HG03108 (cell line): Measurements from ENCODE around the gene C3orf22.

Source experiments
- ATAC-seq: cut with Tn5 transposase; IDR thresholded peaks from one replicate; pipeline ENCODE4 v1.9.1; 2021; ENCODE audit warnings: moderate library complexity; ENCODE audit not compliant: unreplicated experiment

The C3orf22 gene

DNA sequence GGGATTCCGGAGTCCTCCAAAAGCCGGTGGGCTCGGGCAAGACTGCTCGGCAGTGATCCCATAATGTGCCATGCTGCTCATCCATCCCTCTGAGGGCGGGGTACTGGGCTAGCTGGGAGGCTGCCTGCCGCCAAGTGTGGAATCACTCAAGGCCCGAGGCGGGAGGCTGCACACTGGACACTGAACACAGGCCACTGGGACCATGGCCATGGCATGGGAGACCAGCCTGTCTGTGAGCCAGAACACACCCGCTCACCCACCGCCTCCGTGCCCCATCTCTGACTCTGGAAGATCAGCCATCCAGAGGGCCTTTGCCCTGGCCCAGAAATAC, 1.4 kb downstream of the C3orf22 start:
- ATAC-seq: no peak

DNA sequence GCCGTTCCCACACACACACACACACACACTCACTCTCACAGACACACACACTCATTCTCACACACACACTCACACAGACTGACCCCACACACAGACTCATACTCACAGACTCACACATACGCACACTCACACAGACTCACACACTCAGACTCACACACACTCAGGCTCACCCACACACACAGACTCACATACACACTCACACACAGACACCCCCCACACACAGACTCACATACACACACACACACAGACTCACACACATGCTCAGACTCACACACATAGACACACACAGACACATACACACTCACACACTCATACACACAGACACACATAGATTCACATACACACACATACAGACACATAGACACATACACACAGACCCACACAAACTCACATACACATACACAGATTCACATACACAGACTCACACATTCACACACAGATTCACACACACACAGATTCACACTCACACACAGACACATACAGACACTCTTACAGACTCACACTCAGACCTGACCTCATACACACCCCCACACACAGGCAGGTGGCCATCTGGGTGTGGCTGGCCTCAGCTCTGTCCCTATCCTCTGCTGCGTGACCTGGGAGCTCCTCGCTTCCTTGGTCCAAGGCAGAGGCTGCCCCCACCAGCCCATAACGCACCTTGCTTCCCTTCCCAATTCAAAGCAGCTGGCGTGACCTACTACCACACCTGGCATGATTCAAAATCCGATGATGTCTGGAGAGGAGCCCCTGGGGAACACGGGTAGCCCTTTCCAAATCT, 1.9 kb downstream of the C3orf22 start:
- ATAC-seq: no peak

DNA sequence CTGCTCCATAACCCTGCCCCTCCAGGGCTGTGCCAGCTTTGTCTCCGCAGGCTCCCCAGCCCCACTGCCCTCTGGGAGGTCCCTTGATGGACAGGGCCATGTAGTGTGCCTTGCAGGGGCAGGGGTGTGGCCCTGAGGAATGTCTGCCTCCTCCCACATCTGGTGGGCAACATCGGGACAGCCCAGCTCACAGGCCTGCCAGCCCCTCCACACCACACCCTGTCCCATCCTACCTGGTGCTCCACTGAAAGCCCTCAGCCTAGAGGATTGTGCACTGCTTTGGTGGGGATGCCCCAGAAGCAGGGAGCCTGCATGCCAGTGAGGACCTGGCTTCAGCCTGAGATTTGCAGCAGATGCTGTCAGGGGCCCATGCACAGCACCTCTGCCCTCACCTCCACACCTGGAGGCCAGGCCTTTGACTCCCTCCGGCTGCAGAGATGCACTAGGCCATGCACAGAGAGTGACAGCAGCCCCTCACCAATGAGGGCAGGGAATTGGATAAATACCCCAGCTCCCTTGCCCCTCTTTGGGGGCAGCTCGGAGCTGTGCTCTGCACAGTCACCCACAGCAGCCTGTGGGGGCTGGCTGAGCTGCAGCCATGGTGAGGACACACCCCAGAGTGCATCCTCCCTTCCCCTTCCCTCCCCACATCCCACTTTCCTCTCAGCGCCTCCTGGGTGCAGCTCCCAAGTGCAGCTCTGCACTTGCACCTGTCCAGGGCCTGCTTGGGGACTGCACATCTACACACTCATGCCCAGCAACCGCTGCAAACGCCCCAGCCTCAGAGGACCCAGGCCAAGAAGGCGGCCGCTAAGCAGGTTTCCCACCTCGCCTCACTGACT, 2.7 kb downstream of the C3orf22 start:
- no peak for ATAC-seq

DNA sequence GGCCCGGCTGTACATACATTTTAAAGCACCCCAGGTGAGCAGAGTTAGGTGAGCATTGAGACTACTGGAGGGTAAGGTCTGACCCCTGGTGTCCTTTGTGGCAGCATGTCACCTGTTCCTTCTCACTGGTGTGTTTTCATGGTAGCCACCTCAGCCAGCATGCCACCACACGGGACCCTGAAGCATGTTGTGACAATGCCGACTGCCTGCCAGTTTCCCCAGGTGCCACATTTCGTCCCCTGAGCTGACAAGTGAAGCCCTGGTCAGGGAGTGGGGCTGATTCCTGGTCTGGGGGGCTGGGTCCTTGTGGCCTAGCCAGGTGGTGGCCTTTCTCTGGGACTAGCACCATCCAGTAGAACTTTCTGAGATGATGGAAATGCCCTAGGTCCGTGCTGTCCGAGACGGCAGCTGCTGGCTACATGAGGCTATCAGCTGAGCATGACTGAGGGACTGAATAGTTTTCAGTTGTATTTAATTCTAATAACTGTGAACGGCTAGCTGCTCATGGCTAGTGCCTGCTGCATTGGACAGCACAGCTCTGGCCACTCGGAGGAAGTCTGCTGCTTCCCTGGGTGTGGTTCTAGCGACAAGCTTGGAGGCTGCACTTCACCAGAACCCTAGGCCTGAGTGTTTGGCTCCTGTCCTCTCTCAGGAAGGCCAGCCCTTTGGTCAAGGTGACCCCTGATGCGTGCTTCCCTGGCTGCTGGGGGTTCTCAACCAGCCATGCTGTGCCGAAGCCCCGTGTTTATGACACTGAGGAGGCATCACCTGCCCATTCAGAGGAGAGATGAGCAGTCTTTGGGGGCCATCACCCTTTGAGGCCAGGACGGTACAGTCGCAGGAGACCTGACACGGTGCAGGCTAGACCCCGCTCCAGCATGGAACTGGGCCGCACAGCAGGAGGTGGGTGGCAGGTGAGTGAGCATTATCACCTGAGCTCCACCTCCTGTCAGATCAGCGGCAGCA, 3.9 kb downstream of the C3orf22 start:
- no peak for ATAC-seq

DNA sequence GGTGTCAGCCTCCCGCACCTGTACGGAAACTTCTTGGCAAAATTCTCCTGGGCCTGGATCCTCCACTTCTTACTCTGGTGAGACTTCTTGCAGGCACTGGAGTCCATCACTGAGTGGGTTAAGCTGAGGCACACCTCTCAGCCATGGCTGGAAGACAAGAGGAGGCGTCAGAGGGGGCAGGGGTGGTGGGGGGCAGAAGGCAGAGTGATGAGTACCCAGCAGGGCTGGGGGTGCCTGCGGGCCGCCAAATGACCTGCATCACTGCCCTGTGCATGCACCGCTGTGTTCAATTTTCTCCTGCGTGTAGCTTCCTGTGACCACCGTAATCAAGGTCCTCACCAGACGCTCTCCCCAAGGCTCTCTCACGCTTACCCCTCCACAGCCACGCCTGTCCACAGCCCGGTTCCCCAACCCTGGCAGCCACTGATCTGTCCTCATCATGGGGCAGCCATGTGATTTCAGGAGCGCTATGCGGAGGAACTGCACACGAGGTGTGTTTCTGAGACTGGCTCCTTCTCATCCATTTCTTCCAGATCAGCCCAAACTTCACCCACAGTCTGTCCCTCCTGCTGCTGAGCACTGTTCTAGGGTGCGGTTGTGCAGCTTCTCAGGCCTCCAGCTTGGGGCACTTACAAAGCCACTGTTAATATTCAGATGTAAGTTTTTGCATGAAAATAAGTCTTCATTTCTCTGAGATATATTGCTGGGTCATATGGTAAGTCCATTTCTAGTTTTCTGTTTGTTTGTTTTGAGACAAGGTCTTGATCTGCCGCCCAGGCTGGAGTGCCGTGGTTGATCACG, 5.2 kb downstream of the C3orf22 start:
- ATAC-seq: no peak

DNA sequence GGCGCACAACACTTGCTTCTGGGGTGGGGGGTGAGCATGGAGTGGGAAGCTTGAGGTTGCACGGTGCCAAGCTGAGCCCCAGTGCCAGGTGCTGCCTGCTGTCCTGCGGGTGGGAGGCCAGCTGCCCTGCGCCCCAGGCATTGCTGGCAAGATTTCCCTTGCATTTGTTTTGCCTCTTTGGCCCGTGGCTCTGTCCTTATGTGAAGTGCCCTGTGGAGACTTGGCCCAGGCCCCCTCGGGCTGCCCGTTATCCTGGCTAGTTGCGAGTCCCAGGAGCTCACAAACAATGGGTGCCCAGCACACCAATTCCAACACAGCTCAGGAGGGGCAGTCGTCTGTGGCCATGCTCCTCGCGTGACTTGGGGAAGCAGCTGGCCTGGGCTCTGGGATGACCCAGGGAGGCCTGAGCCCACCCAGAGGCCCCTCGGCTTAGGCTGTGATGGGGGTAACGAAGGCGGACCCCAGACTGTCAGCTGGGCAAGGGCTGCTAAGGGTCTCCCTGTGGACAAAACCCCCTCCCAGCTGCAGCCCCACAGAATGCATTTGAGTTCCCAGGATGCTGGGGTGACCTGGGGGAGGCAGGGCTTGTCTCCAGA, 5.9 kb downstream of the C3orf22 start:
- ATAC-seq: no peak

DNA sequence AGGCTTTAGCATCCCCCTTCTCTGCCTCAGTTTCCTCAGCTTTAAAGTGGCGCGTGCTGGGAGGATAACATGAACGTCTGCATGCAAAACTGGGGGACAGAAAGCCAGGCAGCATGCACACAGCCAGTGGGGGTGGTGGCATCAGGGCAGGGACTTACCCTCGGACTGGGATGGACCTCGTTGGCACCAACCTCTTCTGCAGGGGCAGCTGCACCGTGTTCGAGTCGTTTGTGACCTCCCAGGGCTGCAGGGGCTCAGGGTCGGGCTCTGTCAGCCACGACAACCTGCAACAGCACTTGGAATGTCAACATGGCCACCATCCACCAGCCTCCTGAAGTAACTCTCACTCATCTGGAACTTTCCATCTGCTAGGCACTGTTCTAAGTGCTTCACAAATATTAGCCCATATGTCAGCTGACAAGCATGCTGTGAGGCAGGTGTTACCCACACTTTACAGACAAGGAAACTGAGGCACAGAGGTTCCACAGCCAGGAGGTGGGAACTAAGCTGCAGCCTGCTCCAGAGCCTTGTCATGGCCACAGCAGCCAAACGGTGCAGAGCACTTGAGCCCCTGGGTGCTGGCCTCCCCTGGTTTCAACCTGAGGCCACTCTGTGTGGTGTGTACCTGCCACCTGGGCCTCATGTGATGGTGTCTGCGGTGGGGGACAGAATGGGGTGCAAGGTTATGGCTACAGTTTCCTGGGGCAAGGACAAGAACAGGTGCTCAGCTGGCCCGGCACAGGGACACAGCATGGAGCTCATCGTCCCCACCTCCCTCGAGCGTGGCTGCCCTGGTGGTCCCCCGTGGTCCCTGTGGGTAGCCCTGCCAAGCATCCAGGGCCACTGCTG, 6.7 kb downstream of the C3orf22 start:
- no peak for ATAC-seq

DNA sequence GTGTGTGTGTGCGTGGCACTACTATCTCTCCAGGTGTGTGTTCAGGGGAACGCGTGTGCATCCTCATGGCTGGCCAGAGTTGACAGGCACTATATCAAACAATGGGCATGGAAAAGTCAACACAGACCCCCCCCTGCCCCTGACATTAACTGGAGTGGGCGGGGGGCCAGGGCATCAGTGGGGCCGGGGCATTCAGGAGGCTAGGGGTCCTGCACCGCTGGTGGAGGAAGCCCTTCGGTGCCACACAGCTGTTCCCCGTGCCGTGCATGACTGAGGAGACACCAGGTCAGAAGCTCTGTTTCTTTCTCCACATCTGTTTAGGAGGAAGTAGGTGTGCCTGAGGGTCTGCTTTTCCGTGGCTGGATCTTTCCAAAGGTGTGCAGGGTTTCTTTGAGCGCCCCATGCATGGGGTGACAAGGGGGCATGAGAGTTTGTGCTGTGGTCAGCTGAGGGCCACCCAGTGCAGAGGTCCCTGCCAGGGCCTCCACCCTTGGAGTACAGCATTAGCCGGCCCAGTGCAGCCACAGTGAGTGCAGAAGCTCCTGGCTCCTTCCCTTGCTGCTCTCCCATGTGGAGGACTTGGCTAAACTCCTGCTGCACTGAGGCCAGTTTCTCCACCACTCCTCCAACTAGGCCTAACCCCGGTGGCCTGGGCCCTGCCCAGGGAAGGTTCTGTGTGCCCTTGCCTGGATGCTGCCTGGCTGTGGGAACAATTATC, 7.5 kb downstream of the C3orf22 start:
- ATAC-seq: no peak

DNA sequence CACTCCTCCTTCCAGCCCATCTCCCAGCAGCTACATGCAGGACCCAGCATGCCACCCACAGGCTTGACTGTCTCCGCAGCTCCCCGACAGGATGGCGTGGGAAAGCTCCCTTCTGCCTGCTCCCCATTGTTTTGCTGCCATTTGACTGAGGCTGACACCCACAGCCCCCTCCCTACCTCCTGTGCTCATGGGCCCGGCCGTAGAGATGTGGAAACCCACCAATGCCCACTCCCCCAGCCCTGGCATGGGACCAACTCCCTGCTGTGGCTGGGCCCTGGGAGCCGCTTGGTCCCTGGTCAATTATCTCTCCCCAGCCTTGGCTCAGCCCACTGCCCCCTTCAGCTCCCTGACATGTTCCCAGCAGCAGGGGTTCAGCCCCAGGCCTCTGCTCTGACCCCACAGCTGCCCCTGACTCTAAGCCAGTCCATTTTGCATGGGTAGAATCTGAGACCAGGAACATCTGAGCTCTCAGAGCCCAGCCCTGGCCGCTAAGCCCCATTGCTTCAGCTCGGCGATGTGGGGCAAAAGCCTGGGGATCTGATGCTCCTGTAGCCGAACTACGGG, 8.2 kb downstream of the C3orf22 start:
- ATAC-seq: no peak

DNA sequence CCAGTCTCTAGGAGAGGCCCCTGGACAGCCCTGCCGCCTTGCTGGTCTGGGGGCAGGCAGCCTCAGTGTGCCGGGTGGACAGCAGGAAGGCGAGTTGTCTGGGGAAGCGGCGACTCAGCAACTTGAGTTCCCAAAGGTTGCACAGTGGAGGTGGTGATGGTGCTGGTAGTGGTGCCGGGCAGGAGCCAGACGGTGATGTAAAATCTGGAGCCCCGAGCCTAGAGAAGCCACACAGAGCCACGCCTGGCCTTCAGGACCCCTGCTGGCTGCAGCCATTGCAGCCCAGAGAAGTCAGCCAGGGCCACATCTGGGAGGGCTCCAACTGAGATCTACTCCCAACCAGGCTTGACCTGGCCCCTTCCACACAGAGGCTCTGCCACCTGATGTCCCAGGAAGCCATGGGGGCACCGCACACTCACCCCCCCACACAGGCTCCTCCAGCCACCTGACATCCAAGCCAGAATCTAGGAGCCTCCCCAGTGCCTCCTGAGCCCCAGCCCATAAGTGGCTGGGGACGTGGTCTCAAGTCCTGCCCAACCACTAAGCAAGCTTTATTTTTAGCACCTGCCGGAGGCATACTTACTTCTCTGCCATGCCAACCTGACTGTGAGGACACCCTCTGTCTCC, 8.8 kb downstream of the C3orf22 start:
- no peak for ATAC-seq

DNA sequence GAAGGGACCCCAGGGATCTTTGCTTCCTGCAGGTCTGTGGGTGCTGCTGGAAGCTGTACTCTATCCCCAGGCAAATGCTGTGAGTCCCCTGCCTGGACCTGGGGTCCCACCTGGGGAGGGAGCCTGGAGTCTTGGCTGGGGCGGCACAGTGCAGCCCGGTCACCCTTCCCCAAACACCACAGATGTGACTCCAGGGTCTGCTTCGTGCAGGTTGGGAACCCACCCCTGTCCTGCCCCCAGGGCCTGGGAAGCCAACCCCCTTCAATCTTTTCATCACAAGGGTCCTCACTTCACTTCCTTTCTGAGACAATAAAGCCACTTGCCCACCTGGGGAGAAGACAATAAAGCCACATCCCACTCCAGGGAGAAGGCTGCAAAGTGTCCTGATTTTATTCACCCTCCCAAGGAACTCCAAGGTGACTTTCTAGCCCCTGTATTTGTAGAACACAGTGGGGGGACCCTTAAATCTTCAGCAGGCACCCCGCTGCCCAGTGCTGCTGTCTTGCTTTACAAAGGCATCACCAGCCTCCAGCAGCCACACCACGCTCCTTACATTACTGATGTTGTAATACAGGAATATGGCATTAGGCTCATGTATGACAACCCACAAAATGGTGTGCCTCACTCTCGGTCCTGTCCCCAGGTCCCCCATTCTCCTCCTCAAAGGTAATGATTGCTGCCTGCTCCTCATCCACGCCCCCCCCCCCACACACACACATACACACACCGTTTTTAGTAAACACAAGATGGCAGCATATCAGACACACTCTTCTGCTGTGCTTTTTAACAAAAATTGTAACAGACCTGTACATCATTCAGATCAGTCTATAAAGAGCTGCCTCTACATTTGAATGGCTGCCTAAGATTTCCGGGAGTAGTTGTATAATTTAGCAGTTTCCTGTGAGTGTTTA, 9.9 kb downstream of the C3orf22 start:
- ATAC-seq: no peak

DNA sequence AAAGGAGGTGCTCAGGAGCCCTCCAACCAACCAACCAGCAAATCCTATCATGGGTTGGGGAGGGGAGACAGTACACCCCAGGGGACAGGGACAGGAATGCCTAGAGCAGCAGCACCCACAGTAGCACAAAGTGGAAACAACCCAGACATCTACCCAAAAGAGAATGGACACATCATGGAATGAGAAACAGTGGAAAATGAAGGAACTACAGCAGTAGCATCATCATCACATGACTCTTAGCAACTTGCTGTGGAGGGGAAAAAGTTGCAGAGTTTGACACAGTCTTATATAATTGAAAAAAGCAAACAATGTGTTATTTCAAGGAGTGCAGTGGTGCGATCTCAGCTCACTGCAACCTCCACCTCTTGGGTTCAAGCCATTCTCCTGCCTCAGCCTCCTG, 11.0 kb downstream of the C3orf22 start:
- no peak for ATAC-seq

DNA sequence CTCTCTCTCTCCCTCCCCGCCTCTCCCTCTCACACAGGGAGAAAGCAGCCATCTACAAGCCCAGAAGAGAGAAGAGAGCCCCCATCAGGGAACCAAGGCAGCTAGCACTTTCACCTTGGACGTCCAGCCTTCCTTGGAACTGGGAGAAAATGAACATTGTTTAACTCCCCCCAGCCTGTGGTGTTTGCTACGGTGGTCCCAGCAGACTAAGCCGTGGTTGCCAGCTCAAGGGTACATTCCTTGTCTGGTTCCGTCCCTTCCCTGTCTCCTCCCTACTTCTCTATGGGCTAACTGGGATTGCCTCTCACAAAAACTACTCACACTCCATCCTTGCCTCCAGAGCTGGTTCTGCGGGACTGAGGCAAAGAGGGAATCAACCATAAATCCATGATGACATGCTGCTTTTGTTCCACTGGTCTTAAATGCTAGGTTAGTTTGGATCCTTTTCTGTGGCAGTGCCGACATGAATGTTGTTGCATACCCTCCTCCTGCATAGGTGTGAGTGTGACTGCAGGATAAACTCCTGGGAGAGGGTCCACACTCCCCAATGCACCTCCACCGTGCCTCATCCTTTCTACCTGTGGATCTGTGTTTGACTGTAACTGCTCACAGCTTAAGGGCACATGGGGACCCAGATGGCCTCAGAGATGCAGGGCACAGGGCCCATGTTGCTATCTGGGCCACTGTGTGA, 12.0 kb downstream of the C3orf22 start:
- ATAC-seq: no peak

DNA sequence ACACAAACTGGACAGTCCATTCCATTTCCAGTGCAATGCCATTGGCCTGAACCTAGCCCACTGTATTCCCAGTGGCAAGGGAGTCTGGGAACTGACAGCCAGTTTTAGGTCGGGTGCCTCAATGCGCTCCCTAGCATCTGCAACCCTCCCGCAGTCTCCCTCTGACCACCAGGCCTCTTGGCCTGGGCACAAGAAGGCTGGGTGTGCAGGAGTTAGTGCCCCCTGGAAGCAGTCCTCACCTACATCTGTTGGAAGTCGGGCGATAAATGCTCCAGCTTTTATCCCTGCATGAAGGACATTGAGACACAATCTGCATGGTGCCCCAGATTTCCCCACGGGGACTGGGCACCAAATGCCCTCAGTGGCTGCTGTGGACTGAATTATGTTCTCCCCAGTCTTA, 12.7 kb downstream of the C3orf22 start:
- no peak for ATAC-seq

DNA sequence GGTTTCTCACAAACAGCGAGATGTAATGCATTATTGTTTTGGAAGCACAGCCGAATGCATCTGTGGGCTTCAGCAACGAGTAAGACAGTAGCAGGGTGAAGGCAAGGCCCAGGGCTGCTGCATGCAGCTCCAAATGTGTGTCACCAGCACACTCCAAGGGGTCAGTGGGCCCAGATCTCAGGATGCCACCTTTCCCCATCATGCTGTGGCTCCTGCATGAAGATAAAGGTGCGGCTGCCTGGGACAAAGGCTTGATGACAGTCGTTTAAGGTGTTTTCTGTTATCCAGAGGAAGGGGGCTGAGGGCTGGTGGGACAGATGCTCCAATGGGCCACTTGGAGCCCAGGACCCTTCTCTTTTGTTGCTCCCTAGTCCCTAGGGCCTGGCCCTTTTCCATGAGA, 13.2 kb downstream of the C3orf22 start:
- ATAC-seq: no peak

DNA sequence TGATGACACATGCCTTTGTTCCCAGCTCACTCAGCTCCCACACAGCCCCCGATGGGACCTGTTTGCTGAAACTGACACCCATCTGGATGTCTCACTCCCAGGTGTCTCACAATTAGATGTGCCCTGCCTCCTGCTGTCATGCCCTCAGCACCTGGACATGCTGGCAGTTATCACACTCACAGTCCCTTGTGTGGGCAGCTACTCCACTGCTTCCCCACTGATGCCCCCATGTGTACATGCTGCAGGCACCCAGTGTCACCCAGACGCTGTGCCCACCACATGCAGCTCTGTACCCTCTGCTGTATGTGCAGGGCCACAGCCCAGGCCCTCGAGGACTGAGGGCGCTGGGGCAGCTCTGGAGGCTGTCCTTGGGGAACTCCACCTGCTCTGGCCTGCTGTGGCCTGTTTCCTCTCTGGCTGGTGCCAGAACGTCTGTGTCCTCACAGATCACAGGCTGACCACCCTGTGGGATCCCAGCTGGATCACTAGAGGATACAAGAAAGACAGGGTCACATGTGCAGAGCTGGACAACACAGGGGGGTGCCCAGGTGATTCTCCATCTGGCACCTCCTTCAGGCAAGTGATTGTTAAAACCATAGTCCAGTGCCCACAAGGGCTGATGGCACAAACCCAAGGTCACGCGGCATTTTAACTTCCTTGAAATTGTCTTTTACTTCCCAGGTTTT, 14.0 kb downstream of the C3orf22 start:
- no peak for ATAC-seq
